ENCODE data around the gene INSYN1. TPM values are rescaled to one million over a fixed set of nuclear protein-coding genes. Genes with fewer than 3 reads are reported as not detected.

INSYN1 gene
- total and polyA plus RNA-seq, 8 donors = 0.14 to 39.7 (median 7.5) TPM

- intact Hi-C loops (cut with DNase I; ENCODE audit: low total_unique reads) = no loop called here
- no peak for TF ChIP-seq POLR2A (IDR thresholded peaks at IDR 0.05)
- no peak for TF ChIP-seq POLR2AphosphoS5 (IDR thresholded peaks at IDR 0.05)
- TF ChIP-seq, protein P1, sequence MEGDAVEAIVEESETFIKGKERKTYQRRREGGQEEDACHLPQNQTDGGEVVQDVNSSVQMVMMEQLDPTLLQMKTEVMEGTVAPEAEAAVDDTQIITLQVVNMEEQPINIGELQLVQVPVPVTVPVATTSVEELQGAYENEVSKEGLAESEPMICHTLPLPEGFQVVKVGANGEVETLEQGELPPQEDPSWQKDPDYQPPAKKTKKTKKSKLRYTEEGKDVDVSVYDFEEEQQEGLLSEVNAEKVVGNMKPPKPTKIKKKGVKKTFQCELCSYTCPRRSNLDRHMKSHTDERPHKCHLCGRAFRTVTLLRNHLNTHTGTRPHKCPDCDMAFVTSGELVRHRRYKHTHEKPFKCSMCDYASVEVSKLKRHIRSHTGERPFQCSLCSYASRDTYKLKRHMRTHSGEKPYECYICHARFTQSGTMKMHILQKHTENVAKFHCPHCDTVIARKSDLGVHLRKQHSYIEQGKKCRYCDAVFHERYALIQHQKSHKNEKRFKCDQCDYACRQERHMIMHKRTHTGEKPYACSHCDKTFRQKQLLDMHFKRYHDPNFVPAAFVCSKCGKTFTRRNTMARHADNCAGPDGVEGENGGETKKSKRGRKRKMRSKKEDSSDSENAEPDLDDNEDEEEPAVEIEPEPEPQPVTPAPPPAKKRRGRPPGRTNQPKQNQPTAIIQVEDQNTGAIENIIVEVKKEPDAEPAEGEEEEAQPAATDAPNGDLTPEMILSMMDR (IDR thresholded peaks at IDR 0.05) = no peak
- TF ChIP-seq EP300 (IDR thresholded peaks at IDR 0.05) = no peak
- DNase-seq = no peak
- Histone ChIP-seq H3K27ac (no peak overlapping the region), H3K9me3 (no peaks in the 10 kb centered on the region), H3K27me3 (peaks cover 0 to 26% (median 0%) of the 10 kb centered on the region in 3 donors), H3K36me3 (no peaks in the 10 kb centered on the region), H3K4me3 (no peak overlapping the region), H3K4me1 (no peaks in the 10 kb centered on the region)
- 83 to 94% (median 88%) methylated on average over 1 of the region's 1 CpG for WGBS, 5 donors
Measured at GRCh38 chr15:73765778-73766177, 12.6 kb upstream of the INSYN1 start.

DNA sequence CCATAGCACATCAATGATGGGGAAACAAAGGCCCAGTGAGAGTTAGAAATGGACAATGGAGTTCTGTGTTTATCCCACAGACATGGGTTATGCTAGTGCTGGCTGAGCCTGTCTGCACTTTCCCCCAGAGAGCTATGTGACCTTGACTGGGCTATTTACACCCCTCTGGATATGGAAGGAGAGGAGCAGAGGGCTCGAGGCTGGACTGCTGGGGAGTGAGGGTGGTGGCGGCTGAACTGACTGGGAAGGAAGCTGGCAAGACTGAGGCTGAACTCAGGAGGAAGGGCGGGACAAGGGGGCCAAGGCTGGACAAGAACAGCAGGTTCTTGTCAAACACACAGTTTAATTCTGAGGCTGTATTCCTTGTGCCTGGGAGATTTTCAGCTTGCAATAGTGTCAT is 10.8 kb upstream of the INSYN1 start:
- no peak overlapping the region for H3K27ac ChIP-seq
- no peak overlapping the region for H3K4me3 ChIP-seq
- 27 to 44% (median 33%) methylated on average over 3 of the region's 3 CpGs for WGBS, 5 donors
- DNase-seq = peak in 1 of 2 donors; percentile 68
- intact Hi-C loops (cut with DNase I; ENCODE audit: low total_unique reads) = no loop called here
- H3K4me1 ChIP-seq = no peaks in the 10 kb centered on the region
- TF ChIP-seq EP300 (IDR thresholded peaks at IDR 0.05) = no peak
- no peak for TF ChIP-seq POLR2A (IDR thresholded peaks at IDR 0.05)
- TF ChIP-seq POLR2AphosphoS5 (IDR thresholded peaks at IDR 0.05) = no peak
- TF ChIP-seq, protein P1 (IDR thresholded peaks at IDR 0.05) = no peak
- no peaks in the 10 kb centered on the region for H3K9me3 ChIP-seq
- no peaks in the 10 kb centered on the region for H3K36me3 ChIP-seq
- H3K27me3 ChIP-seq = peaks cover 0 to 38% (median 0%) of the 10 kb centered on the region in 3 donors

DNA sequence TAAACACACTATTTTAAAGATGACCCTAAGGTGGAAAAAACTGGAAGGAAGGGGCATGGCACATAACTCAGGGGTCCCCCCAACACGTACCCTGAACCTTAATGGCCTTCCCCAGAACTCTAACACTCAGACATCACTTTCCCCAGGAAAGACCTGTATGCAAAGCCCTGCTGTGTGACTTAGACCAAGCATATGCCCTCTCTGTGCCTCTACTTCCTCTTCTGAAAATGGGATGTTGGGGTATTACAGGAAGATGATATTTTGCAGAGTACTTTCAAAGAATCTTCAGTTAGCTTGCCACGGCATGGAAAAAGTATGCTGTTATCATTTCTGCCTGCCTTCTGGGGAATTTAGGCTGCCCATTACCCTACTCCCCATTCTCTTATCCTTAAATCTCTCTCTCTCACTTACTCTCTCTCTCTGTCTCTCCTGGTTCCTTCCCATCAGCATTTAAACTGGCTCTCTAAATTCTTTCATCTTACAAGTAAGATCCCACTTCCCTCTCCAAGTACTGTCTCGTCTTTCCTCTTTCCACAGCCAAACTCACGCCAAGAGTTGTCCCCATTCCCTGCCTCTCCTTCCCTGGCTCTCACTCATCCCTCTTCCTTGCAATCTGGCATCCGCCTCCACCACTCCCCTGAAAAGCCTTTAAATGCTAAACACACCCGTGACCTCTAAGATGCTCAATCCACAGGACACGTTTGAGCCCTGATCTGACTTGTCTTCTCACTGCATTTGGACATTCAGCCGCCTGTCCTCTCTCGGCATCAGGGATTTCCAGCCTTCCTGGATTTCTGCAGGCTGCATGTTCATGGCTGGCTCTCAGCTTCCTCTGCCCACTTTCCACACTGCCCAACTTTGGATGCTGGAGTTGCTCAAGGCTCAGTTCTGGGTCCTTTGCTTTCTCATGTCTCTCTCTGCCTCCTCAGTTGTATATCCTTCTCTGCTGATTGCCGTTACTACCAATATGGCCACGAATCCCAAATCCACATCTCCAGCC is 7.5 kb upstream of the INSYN1 start:
- Histone ChIP-seq H3K4me1 (peaks cover 0 to 10% (median 0%) of the 10 kb centered on the region in 4 donors), H3K9me3 (no peaks in the 10 kb centered on the region), H3K36me3 (no peaks in the 10 kb centered on the region), H3K27me3 (peaks cover 0 to 49% (median 0%) of the 10 kb centered on the region in 3 donors), H3K27ac (no peak overlapping the region), H3K4me3 (no peak overlapping the region)
- intact Hi-C loops (cut with DNase I; ENCODE audit: low total_unique reads) = no loop called here
- WGBS, 5 donors = 42 to 51% (median 48%) methylated on average over 11 of the region's 11 CpGs
- TF ChIP-seq POLR2AphosphoS5 (IDR thresholded peaks at IDR 0.05) (no peak), POLR2A (IDR thresholded peaks at IDR 0.05) (no peak)
- TF ChIP-seq, protein P1 (IDR thresholded peaks at IDR 0.05) = no peak
- no peak for DNase-seq

DNA sequence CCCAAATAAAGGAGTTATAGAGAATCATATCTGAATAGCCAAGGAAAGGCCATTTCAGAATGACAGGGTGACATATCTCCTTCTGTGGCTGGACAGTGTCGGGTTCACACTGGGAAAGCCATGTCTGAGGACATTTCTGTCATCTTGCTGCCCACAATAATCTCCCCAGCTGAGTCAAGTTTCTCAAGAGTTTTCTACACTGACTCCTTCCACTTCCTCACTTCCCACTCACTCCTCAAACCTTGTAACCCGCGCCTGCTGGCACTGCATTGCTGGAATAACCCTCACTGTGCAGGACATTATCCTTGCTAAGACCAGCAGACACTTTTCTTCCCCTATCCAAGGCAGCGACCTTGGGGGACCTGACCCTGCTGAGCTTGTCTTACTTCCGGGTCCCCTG is 5.3 kb upstream of the INSYN1 start:
- H3K36me3 ChIP-seq = no peaks in the 10 kb centered on the region
- no peak overlapping the region for H3K27ac ChIP-seq
- H3K4me1 ChIP-seq = peaks cover 0 to 14% (median 1%) of the 10 kb centered on the region in 4 donors
- no peaks in the 10 kb centered on the region for H3K9me3 ChIP-seq
- intact Hi-C loops (cut with DNase I; ENCODE audit: low total_unique reads) = no loop called here
- no peak overlapping the region for H3K4me3 ChIP-seq
- no peak for DNase-seq
- TF ChIP-seq POLR2AphosphoS5 (IDR thresholded peaks at IDR 0.05) (no peak), EP300 (IDR thresholded peaks at IDR 0.05) (no peak), POLR2A (IDR thresholded peaks at IDR 0.05) (no peak)
- TF ChIP-seq, protein P1 (IDR thresholded peaks at IDR 0.05) = no peak
- WGBS, 5 donors = 53 to 71% (median 64%) methylated on average over 5 of the region's 5 CpGs
- H3K27me3 ChIP-seq = peaks cover 0 to 64% (median 5%) of the 10 kb centered on the region in 3 donors

Measured in stomach (tissue), 9 donors.